ENCODE data around the gene DOC2A.
"Not testable (repeated sequence)": the region's sequence is repeated elsewhere in the genome, so short reads cannot be mapped to it uniquely, and the experiment has no call there.

DOC2A gene

DNA sequence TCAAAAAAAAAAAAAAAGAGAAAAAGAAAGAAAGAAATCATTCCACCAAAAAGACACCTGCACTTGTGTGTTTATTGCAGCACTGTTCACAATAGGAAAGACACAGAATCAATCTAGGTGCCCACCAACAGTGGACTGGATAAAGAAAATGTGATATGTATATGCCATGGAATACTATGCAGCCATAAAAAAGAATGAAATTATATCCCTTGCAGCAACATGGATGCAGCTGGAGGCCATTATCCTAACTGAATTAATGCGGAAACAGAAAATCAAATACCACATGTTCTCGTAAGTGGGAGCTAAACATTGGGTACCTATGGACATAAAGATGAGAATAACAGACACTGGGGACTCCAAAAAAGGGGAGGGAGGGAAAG lies 6.4 kb upstream of the DOC2A start:
- TF ChIP-seq CTCF (IDR thresholded peaks at IDR 0.05; ENCODE audit: low read depth, low read length, missing control alignments), result no peak
- in situ Hi-C loops (cut with HindIII; ENCODE audit: low pct_ligation_motif_present, low sequenced_read_pairs), result no loop called here
- H3K4me3 ChIP-seq (ENCODE audit: low read depth, low read length), result no peak overlapping the region
- no peak overlapping the region for H3K27ac ChIP-seq
- H3K27me3 ChIP-seq (replicated peaks), result no peaks in the 10 kb centered on the region
- DNase-seq, result no peak
- no peaks in the 10 kb centered on the region for H3K36me3 ChIP-seq (replicated peaks)

DNA sequence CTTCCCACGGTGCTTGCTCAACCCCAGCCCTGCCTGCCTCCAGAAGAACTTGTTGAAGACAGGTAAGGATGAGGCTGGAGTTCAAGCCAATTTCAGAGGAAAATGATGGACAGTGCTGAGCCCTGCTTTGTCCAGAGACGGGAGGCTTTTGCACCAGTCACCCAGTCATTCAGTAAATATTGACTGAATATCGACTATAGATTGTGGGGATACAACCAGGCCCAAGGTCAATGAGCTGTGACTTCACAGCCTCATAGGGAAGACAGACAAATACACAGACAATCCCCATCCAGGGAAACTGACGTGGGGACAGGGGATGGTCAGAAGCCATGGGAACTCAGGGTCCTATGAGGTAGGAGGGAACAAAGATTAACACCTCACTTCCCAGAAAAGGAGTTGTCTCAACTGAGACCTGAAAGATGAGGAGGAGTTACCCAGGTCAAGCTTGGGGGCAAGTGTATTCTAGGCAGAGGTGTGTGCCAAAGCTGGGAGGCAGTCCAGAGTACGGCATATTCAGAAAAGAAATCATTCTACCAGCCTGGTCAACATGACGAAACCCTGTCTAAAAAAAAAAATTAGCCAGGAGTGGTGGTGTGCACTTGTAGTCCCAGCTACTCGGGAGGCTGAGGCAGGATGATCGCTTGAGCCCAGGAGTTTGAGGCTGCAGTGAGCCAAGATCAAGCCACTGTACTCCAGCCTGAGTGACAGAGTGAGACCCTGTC lies 5.9 kb upstream of the DOC2A start:
- no peak overlapping the region for H3K27ac ChIP-seq
- DNase-seq, result no peak
- H3K27me3 ChIP-seq (replicated peaks), result peaks cover 4% of the 10 kb centered on the region
- H3K4me3 ChIP-seq (ENCODE audit: low read depth, low read length), result no peak overlapping the region
- in situ Hi-C loops (cut with HindIII; ENCODE audit: low pct_ligation_motif_present, low sequenced_read_pairs), result no loop called here
- H3K36me3 ChIP-seq (replicated peaks), result no peaks in the 10 kb centered on the region
- no peak for TF ChIP-seq CTCF (IDR thresholded peaks at IDR 0.05; ENCODE audit: low read depth, low read length, missing control alignments)

DNA sequence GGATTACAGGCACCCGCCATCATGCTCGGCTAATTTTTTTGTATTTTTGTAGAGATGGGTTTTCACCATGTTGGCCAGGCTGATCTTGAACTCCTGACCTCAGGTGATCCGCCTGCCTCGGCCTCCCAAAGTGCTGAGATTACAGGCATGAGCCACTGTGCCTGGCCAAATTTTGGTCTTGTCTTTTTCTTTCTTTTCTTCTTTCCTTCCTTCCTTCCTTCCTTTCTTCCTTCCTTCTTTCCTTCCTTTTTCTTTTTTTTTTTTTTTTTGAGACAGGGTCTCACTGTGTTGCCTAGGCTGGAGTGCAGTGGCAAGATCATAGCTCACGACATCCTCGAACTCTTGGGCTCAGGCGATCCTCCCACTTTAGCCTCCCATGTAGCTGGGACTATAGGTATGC lies 4.6 kb upstream of the DOC2A start:
- in situ Hi-C loops (cut with HindIII; ENCODE audit: low pct_ligation_motif_present, low sequenced_read_pairs); DNase-seq; H3K4me3 ChIP-seq (ENCODE audit: low read depth, low read length); H3K27ac ChIP-seq; H3K36me3 ChIP-seq (replicated peaks): not testable (repeated sequence)
- peaks cover 12% of the 10 kb centered on the region for H3K27me3 ChIP-seq (replicated peaks)

DNA sequence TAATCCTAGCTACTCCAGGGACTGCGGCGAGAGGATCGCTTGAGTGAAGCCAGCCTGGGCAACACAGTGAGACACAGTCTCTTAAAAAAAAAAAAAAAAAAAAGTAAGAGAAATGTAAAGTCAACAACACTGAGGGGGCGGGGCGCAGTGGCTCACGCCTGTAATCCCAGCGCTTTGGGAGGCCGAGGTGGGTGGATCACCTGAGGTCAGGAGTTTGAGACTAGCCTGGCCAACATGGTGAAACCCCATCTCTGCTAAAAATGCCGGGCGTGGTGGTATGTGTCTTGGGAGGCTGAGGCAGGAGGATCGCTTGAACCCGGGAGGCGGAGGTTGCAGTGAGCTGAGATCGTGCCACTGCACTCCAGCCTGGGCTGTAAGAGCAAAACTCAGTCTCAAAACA lies 1.8 kb upstream of the DOC2A start:
- H3K4me3 ChIP-seq (ENCODE audit: low read depth, low read length); DNase-seq; in situ Hi-C loops (cut with HindIII; ENCODE audit: low pct_ligation_motif_present, low sequenced_read_pairs); H3K27ac ChIP-seq; H3K36me3 ChIP-seq (replicated peaks): not testable (repeated sequence)
- H3K27me3 ChIP-seq (replicated peaks), result peaks cover 19% of the 10 kb centered on the region

GRCh38 chr16:30011714-30012504 lies 1.1 kb upstream of the DOC2A start:
- Histone ChIP-seq H3K27me3 (replicated peaks) (peaks cover 19% of the 10 kb centered on the region), H3K36me3 (replicated peaks) (no peaks in the 10 kb centered on the region), H3K27ac (no peak overlapping the region), H3K4me3 (ENCODE audit: low read depth, low read length) (no peak overlapping the region)
- no peak for TF ChIP-seq CTCF (IDR thresholded peaks at IDR 0.05; ENCODE audit: low read depth, low read length, missing control alignments)
- no peak for DNase-seq
- in situ Hi-C loops (cut with HindIII; ENCODE audit: low pct_ligation_motif_present, low sequenced_read_pairs), result no loop called here

GRCh38 chr16:30009990-30010843 lies 610 bp downstream of the DOC2A start:
- Histone ChIP-seq H3K4me3 (ENCODE audit: low read depth, low read length) (no peak overlapping the region), H3K27me3 (replicated peaks) (peaks cover 19% of the 10 kb centered on the region), H3K27ac (no peak overlapping the region), H3K36me3 (replicated peaks) (no peaks in the 10 kb centered on the region)
- TF ChIP-seq CTCF (IDR thresholded peaks at IDR 0.05; ENCODE audit: low read depth, low read length, missing control alignments), result no peak
- no peak for DNase-seq
- in situ Hi-C loops (cut with HindIII; ENCODE audit: low pct_ligation_motif_present, low sequenced_read_pairs), result no loop called here
